Measurements from ENCODE around the gene VAV3. TPM values are rescaled to one million over a fixed set of nuclear protein-coding genes. Genes with fewer than 3 reads are reported as not detected.
"Not testable (repeated sequence)": the region's sequence is repeated elsewhere in the genome, so short reads cannot be mapped to it uniquely, and the experiment has no call there.

Gene VAV3
- total and polyA plus RNA-seq, 12 donors = 1.1 to 8.5 (median 4.1) TPM

DNA sequence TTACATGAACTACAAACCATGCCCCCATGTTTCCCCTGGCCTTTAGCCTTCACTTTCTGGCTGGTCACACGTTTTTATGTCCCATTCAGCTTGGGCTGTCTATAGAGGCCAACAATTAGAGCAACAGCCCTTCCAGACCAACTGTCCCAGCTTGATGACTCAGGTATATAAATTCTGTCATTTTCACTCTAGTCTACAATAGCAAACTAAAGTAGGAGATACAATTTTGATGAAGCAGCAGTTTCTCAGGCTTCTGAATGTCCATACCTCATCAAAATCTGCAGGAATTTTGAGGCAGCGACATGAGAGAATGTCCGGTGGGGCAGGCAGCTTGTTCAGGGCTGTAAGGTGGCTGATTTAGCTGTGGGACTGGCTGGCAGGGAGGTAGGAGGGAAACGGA is 45.6 kb upstream of the VAV3 start:
- intact Hi-C loops (cut with DNase I) = no loop called here
- H3K27me3 ChIP-seq = peaks cover 11% of the 10 kb centered on the region
- H3K4me1 ChIP-seq (replicated peaks in 1 of 2) = no peaks in the 10 kb centered on the region
- no peak overlapping the region for H3K4me3 ChIP-seq
- no peaks in the 10 kb centered on the region for H3K36me3 ChIP-seq (replicated peaks in 1 of 2)
- TF ChIP-seq POLR2A (IDR thresholded peaks at IDR 0.05) = no peak
- TF ChIP-seq, protein P1, sequence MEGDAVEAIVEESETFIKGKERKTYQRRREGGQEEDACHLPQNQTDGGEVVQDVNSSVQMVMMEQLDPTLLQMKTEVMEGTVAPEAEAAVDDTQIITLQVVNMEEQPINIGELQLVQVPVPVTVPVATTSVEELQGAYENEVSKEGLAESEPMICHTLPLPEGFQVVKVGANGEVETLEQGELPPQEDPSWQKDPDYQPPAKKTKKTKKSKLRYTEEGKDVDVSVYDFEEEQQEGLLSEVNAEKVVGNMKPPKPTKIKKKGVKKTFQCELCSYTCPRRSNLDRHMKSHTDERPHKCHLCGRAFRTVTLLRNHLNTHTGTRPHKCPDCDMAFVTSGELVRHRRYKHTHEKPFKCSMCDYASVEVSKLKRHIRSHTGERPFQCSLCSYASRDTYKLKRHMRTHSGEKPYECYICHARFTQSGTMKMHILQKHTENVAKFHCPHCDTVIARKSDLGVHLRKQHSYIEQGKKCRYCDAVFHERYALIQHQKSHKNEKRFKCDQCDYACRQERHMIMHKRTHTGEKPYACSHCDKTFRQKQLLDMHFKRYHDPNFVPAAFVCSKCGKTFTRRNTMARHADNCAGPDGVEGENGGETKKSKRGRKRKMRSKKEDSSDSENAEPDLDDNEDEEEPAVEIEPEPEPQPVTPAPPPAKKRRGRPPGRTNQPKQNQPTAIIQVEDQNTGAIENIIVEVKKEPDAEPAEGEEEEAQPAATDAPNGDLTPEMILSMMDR (IDR thresholded peaks at IDR 0.05) = no peak
- WGBS, 4 donors = 73 to 81% (median 76%) methylated on average over 4 of the region's 4 CpGs
- H3K27ac ChIP-seq = no peak overlapping the region
- no peaks in the 10 kb centered on the region for H3K9me3 ChIP-seq (replicated peaks in 1 of 3)
- no peak for DNase-seq

DNA sequence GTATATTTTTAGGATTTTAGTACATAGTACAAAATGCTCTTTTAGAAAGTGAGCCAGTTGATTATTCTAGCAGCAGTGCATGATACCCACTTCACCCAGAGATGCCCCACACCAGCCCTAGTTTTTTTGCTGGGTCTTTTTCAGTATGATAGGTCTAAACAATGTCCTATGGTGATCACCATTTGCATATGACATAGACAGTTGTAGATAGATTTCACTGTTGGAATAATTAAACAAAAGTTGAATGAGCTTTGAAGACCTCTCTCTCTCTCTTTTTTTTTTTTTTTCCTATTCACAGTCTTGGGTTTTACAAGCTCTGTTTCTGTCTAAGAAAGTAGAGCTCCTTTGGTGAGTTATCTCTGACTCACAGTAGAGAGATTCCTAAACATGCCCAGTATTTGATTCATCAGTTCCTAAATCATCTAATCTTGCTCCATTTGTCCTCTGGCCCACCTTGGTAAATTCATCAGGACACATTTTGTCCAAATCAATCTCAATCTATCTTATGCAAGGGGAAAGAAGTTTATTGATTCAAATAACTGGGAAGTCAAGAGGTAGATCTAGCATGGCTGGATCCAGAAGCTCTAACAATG is 44.7 kb upstream of the VAV3 start:
- no peaks in the 10 kb centered on the region for H3K4me1 ChIP-seq (replicated peaks in 1 of 2)
- intact Hi-C loops (cut with DNase I) = no loop called here
- no peak for TF ChIP-seq POLR2A (IDR thresholded peaks at IDR 0.05)
- TF ChIP-seq, protein P1 (IDR thresholded peaks at IDR 0.05) = no peak
- H3K9me3 ChIP-seq (replicated peaks in 1 of 3) = no peaks in the 10 kb centered on the region
- no peak overlapping the region for H3K4me3 ChIP-seq
- H3K27ac ChIP-seq = no peak overlapping the region
- no peak for DNase-seq
- H3K36me3 ChIP-seq (replicated peaks in 1 of 2) = no peaks in the 10 kb centered on the region
- H3K27me3 ChIP-seq = peaks cover 11% of the 10 kb centered on the region

DNA sequence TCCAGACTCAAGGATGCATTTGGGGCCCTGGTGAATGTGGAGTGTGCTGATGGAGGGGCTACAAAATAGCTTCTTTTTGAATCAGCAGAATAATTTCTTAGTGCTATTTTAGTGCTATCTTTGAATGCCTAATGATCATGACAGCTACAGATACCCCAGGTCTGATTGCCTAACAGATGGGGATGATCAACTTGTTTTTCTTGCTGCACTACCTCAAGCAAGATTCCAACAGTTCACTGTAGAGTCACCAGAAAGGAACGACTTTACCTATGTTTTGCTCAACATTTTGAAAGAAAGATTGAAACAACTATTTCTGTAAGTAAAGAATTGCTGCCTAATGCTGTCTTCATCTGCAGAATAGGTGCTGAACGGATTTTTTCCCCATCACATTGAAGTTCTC is 42.6 kb upstream of the VAV3 start:
- Histone ChIP-seq H3K9me3 (replicated peaks in 1 of 3) (no peaks in the 10 kb centered on the region), H3K4me3 (no peak overlapping the region), H3K27me3 (no peaks in the 10 kb centered on the region), H3K4me1 (replicated peaks in 1 of 2) (no peaks in the 10 kb centered on the region), H3K27ac (no peak overlapping the region), H3K36me3 (replicated peaks in 1 of 2) (no peaks in the 10 kb centered on the region)
- DNase-seq = no peak
- TF ChIP-seq, protein P1 (IDR thresholded peaks at IDR 0.05) = no peak
- no peak for TF ChIP-seq POLR2A (IDR thresholded peaks at IDR 0.05)
- intact Hi-C loops (cut with DNase I) = no loop called here
- WGBS, 4 donors = 65 to 82% (median 72%) methylated on average over 2 of the region's 2 CpGs

DNA sequence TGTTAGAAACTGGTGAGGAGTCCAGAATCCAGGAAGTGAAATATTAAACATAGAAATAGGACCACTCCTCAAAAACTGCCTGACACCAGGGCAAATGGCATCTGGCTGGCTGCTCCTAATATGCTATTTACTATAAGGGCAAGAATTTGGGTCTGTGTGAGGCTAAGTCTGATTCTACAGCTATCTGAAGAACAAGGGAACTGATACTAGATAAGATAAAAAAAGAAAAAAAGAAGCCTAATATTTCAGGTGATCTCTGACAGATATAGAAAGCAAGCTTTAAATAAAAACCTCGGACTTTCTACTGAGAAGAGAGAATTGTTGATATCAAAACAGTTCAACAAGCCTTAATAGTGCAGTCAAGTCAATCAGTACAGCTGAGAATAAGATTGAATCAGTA is 42.1 kb upstream of the VAV3 start:
- H3K36me3 ChIP-seq (replicated peaks in 1 of 2) = no peaks in the 10 kb centered on the region
- intact Hi-C loops (cut with DNase I) = no loop called here
- TF ChIP-seq, protein P1 (IDR thresholded peaks at IDR 0.05) = no peak
- TF ChIP-seq POLR2A (IDR thresholded peaks at IDR 0.05) = no peak
- WGBS, 4 donors = 51 to 80% (median 64%) methylated on average over 1 of the region's 1 CpG
- DNase-seq = no peak
- no peaks in the 10 kb centered on the region for H3K4me1 ChIP-seq (replicated peaks in 1 of 2)
- no peak overlapping the region for H3K27ac ChIP-seq
- H3K27me3 ChIP-seq = no peaks in the 10 kb centered on the region
- H3K4me3 ChIP-seq = no peak overlapping the region
- H3K9me3 ChIP-seq (replicated peaks in 1 of 3) = no peaks in the 10 kb centered on the region

DNA sequence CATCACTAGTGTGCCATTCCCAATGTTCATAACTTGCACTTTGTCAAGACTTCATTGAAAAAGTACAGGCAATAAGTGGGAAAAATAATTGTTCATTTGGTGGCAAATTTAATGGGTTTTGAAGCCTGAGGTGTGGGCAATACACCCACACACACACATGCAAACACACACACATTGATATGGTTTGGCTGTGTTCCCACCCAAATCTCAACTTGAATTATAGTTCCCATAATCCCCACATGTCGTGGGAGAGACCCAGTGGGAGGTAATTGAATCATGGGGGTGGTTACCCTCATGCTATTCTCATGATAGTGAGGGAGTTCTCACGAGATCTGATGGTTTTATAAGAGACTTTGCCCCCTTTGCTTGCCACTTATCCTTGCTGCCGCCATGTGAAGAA is 39.9 kb upstream of the VAV3 start:
- intact Hi-C loops (cut with DNase I); H3K27me3 ChIP-seq; H3K4me3 ChIP-seq; H3K27ac ChIP-seq; DNase-seq; H3K4me1 ChIP-seq (replicated peaks in 1 of 2); H3K9me3 ChIP-seq (replicated peaks in 1 of 3); H3K36me3 ChIP-seq (replicated peaks in 1 of 2): not testable (repeated sequence)
- WGBS, 4 donors = 74 to 87% (median 83%) methylated on average over 3 of the region's 3 CpGs

All from adrenal gland (tissue), 12 donors.